ENCODE data around the gene TIGD3.

Gene TIGD3

DNA sequence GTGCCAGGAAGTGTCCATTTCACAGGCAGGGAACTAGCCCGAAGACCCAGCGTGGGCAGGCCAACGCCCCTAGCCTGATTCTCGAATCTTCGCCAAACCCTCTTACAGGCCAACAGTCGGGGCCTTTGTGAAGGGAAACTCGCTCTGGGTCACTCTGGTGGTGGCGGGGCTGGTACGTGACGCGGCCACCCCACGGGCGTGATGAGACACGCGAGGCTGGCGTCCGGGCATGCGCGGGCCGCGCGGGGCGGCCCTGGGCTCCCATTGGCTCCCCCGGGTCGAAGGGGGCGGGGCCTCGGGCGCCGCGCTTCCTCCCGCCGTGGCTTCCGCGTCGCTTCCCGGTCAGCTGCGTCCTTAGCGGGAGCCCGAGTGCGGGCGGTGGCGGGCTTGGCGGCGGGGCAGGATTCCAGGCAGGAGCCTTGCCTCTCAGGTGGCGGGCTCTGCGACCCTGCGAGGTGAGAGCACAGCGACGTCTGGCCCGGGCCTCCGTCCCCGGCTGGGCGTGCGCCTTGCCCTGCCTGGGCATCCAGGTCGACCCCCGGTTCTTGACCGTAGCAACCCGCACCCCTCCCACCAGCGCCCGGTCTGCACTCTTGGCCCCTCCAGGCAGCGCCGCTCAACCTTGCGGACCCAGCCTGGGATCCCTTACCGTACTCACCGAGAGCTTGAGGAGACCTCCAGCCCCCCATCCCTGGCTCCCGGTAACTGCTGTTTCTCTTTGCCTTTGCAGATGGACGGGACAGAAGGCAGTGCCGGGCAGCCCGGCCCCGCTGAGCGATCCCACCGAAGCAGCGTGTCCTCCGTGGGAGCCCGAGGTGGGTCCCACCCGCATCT is 32.0 kb downstream of the TIGD3 start, which contains the start of gene FRMD8:
FRMD8 (plus strand) TSS at position 331 of the 834 bp plus-strand sequence; CDS start at position 731, 400 bp downstream.
- Histone ChIP-seq H3K79me2 (ENCODE audit: insufficient read depth, low read length) (no peaks in the 10 kb centered on the region), H3K27me3 (ENCODE audit: insufficient read depth, low read length) (no peaks in the 10 kb centered on the region), H3K9me3 (ENCODE audit: low read length) (no peaks in the 10 kb centered on the region), H3K4me3 (ENCODE audit: low read depth, low read length, poor library complexity, severe bottlenecking) (peak within 1 kb of the TSS; percentile 80), H3K4me2 (ENCODE audit: low read length) (peak within 1 kb of the TSS; percentile 91), H3K4me1 (ENCODE audit: insufficient read depth, low read length, severe bottlenecking) (peaks cover 76% of the 10 kb centered on the region), H3K9me2 (ENCODE audit: low read depth, low read length) (no peaks in the 10 kb centered on the region), H3F3A (ENCODE audit: insufficient read depth, low read length) (no peaks in the 10 kb centered on the region), H3K36me3 (ENCODE audit: insufficient read depth, low read length) (peaks cover 17% of the 10 kb centered on the region; the same call in 1 of the 2 replicates), H2AFZ (ENCODE audit: low read length) (no peak within 1 kb of the TSS), H4K20me1 (ENCODE audit: insufficient read depth, low read length) (no peaks in the 10 kb centered on the region), H3K9ac (ENCODE audit: low read length) (peak within 1 kb of the TSS; percentile 93), H3K27ac (ENCODE audit: low read depth, low read length, poor library complexity, severe bottlenecking) (peak within 1 kb of the TSS; percentile 69)
- TF ChIP-seq EZH2 (IDR thresholded peaks at IDR 0.05; ENCODE audit: borderline replicate concordance, low read length), result no peak
- TF ChIP-seq CTCF (IDR thresholded peaks at IDR 0.05; ENCODE audit: low read length), result no peak

- Histone ChIP-seq H3K9ac (ENCODE audit: low read length) (peak overlapping the region; percentile 25; the same call in 1 of the 2 replicates), H3K4me1 (ENCODE audit: insufficient read depth, low read length, severe bottlenecking) (peaks cover 56% of the 10 kb centered on the region), H3K9me2 (ENCODE audit: low read depth, low read length) (no peaks in the 10 kb centered on the region), H3K79me2 (ENCODE audit: insufficient read depth, low read length) (no peaks in the 10 kb centered on the region), H3F3A (ENCODE audit: insufficient read depth, low read length) (no peaks in the 10 kb centered on the region), H3K27ac (ENCODE audit: low read depth, low read length, poor library complexity, severe bottlenecking) (peak overlapping the region; percentile 34), H3K4me2 (ENCODE audit: low read length) (peak overlapping the region; percentile 91), H4K20me1 (ENCODE audit: insufficient read depth, low read length) (no peaks in the 10 kb centered on the region), H2AFZ (ENCODE audit: low read length) (no peak overlapping the region), H3K27me3 (ENCODE audit: insufficient read depth, low read length) (no peaks in the 10 kb centered on the region), H3K36me3 (ENCODE audit: insufficient read depth, low read length) (peaks cover 39% of the 10 kb centered on the region; the same call in 1 of the 2 replicates), H3K9me3 (ENCODE audit: low read length) (no peaks in the 10 kb centered on the region), H3K4me3 (ENCODE audit: low read depth, low read length, poor library complexity, severe bottlenecking) (peak overlapping the region; percentile 24)
- TF ChIP-seq CTCF (IDR thresholded peaks at IDR 0.05; ENCODE audit: low read length), result no peak
- TF ChIP-seq EZH2 (IDR thresholded peaks at IDR 0.05; ENCODE audit: borderline replicate concordance, low read length), result no peak
Measured at GRCh38 chr11:65388731-65389130, 34.2 kb downstream of the TIGD3 start.

DNA sequence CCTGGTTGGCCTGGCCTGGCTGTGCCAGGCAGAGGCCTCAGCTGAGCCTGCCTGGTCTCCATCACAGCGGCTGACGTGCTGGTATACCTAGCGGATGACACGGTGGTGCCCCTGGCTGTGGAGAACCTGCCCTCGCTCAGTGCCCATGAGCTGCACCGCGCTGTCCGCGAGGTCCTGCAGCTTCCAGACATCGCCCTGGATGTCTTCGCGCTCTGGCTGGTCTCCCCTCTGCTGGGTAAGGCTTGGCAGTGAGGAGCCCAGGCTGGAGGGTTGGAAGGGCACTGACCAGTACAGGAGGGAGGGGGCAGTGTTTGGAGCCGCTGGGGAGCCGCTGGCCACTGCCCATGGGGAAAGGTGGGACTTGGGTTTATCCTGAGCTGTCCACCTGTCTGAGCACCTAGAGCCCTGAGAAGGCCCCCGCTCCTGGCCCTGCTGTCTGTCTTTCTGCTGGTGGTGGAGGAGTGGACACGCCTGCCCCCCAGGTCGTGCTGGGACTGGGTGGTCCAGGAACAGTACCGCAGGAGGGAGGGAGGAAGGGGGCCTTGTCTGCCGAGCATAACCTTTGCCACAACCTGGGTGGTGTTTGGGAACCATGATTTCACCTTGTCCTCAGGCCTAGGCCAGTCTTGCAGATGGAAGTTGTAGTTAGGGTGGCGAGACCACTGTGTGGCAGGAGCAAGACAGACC is 34.9 kb downstream of the TIGD3 start:
- Histone ChIP-seq H2AFZ (ENCODE audit: low read length) (no peak overlapping the region), H3K4me2 (ENCODE audit: low read length) (peak overlapping the region; percentile 91), H3K9me3 (ENCODE audit: low read length) (no peaks in the 10 kb centered on the region), H3K79me2 (ENCODE audit: insufficient read depth, low read length) (no peaks in the 10 kb centered on the region), H3F3A (ENCODE audit: insufficient read depth, low read length) (no peaks in the 10 kb centered on the region), H4K20me1 (ENCODE audit: insufficient read depth, low read length) (no peaks in the 10 kb centered on the region), H3K9me2 (ENCODE audit: low read depth, low read length) (no peaks in the 10 kb centered on the region), H3K36me3 (ENCODE audit: insufficient read depth, low read length) (peaks cover 46% of the 10 kb centered on the region), H3K4me3 (ENCODE audit: low read depth, low read length, poor library complexity, severe bottlenecking) (peak overlapping the region; percentile 24), H3K27me3 (ENCODE audit: insufficient read depth, low read length) (no peaks in the 10 kb centered on the region), H3K27ac (ENCODE audit: low read depth, low read length, poor library complexity, severe bottlenecking) (no peak overlapping the region), H3K9ac (ENCODE audit: low read length) (no peak overlapping the region; the same call in 1 of the 2 replicates), H3K4me1 (ENCODE audit: insufficient read depth, low read length, severe bottlenecking) (peaks cover 51% of the 10 kb centered on the region)
- TF ChIP-seq EZH2 (IDR thresholded peaks at IDR 0.05; ENCODE audit: borderline replicate concordance, low read length) (no peak), CTCF (IDR thresholded peaks at IDR 0.05; ENCODE audit: low read length) (no peak)
